ENCODE data around the gene LTBR. TPM values are rescaled to one million over a fixed set of nuclear protein-coding genes. Genes with fewer than 3 reads are reported as not detected.

LTBR gene
- polyA plus RNA-seq, 2 of the 4 experiments (the other 2 are of a cell fraction): 57.3 to 110 TPM

GRCh38 chr12:6376079-6376869, 7.7 kb upstream of the LTBR start (continued):
- TF ChIP-seq ELK1 (IDR thresholded peaks at IDR 0.05; ENCODE audit: low read depth, low read length) (no peak), RNF2 (IDR thresholded peaks at IDR 0.05; ENCODE audit: borderline replicate concordance, low read depth) (no peak), HMGXB4 (CRISPR knock-in tag; IDR thresholded peaks at IDR 0.05; ENCODE audit: borderline replicate concordance) (0 out of 2 replicates have a peak, but pooled peaks have one; percentile 42), TFCP2L1 (CRISPR knock-in tag; IDR thresholded peaks at IDR 0.05) (no peak), NFE2L2 (conservative IDR thresholded peaks at IDR 0.05; ENCODE audit: low read length) (no peak), PBX3 (IDR thresholded peaks at IDR 0.05) (no peak), HOXA7 (CRISPR knock-in tag; IDR thresholded peaks at IDR 0.05) (no peak), SMC3 (IDR thresholded peaks at IDR 0.05) (0 out of 3 replicates have a peak, but pooled peaks have one; percentile 23), PHF8 (IDR thresholded peaks at IDR 0.05; ENCODE audit: borderline replicate concordance, low read depth) (no peak), FOXS1 (CRISPR knock-in tag; IDR thresholded peaks at IDR 0.05) (peak; percentile 83; the same call in 1 of the 2 replicates), JUNB (IDR thresholded peaks at IDR 0.05) (no peak), NPAS2 (CRISPR knock-in tag; IDR thresholded peaks at IDR 0.05; ENCODE audit: borderline replicate concordance) (0 out of 2 replicates have a peak, but pooled peaks have one; percentile 2), RFX5 (IDR thresholded peaks at IDR 0.05) (no peak), ESRRA (IDR thresholded peaks at IDR 0.05; ENCODE audit: borderline replicate concordance, low read length) (no peak), MAFK (IDR thresholded peaks at IDR 0.05; ENCODE audit: partially characterized antibody) (no peak), CTCF (IDR thresholded peaks at IDR 0.05) (peak; percentile 27), EHF (CRISPR knock-in tag; IDR thresholded peaks at IDR 0.05) (peak; percentile 49; the same call in 1 of the 2 replicates), JUN (IDR thresholded peaks at IDR 0.05) (no peak), FOSB (CRISPR knock-in tag; IDR thresholded peaks at IDR 0.05) (no peak), EP300 (IDR thresholded peaks at IDR 0.05) (no peak), CEBPB (IDR thresholded peaks at IDR 0.05) (no peak), HOXB5 (CRISPR knock-in tag; IDR thresholded peaks at IDR 0.05) (peak; percentile 64; the same call in 1 of the 2 replicates), MYC (IDR thresholded peaks at IDR 0.05; ENCODE audit: borderline replicate concordance, low read length) (peak; percentile 15; the same call in 1 of the 2 replicates), TP53 (CRISPR knock-in tag; IDR thresholded peaks at IDR 0.05) (0 out of 2 replicates have a peak, but pooled peaks have one; percentile 24), SREBF2 (IDR thresholded peaks at IDR 0.05) (no peak), RCOR1 (IDR thresholded peaks at IDR 0.05; ENCODE audit: low read depth, low read length) (no peak), BHLHE40 (IDR thresholded peaks at IDR 0.05; ENCODE audit: low read depth, low read length) (no peak), POLR2AphosphoS2 (conservative IDR thresholded peaks at IDR 0.05; ENCODE audit: low read length) (no peak), FOSL2 (IDR thresholded peaks at IDR 0.05) (no peak), FOSL2 (CRISPR knock-in tag; IDR thresholded peaks at IDR 0.05) (no peak), CBX2 (IDR thresholded peaks at IDR 0.05; ENCODE audit: borderline replicate concordance, low read depth) (no peak), GATA3 (IDR thresholded peaks at IDR 0.05; ENCODE audit: borderline replicate concordance) (no peak; the same call in 1 of the 2 replicates), KDM1A (IDR thresholded peaks at IDR 0.05; ENCODE audit: low read depth) (no peak), EHMT2 (IDR thresholded peaks at IDR 0.05; ENCODE audit: low read depth) (no peak), CBX8 (IDR thresholded peaks at IDR 0.05) (no peak), MAZ (IDR thresholded peaks at IDR 0.05; ENCODE audit: borderline replicate concordance, low read depth, low read length) (no peak), MAX (IDR thresholded peaks at IDR 0.05) (peak; percentile 92), HES2 (IDR thresholded peaks at IDR 0.05) (no peak)

Data from A549 (cell line).